Measurements from ENCODE around the gene TMPRSS15.
A peak's percentile ranks its signal among the peaks of the same experiment; 100 is the strongest.

TMPRSS15 gene

GRCh38 chr21:18269856-18270255, 133.7 kb downstream of the TMPRSS15 start:
- no peak overlapping the region for H3K4me3 ChIP-seq (ENCODE audit: severe bottlenecking)
- no peak overlapping the region for H3K27ac ChIP-seq (ENCODE audit: poor library complexity, severe bottlenecking)
- no peaks in the 10 kb centered on the region for H3K9me3 ChIP-seq (ENCODE audit: severe bottlenecking)
- TF ChIP-seq, protein P1, sequence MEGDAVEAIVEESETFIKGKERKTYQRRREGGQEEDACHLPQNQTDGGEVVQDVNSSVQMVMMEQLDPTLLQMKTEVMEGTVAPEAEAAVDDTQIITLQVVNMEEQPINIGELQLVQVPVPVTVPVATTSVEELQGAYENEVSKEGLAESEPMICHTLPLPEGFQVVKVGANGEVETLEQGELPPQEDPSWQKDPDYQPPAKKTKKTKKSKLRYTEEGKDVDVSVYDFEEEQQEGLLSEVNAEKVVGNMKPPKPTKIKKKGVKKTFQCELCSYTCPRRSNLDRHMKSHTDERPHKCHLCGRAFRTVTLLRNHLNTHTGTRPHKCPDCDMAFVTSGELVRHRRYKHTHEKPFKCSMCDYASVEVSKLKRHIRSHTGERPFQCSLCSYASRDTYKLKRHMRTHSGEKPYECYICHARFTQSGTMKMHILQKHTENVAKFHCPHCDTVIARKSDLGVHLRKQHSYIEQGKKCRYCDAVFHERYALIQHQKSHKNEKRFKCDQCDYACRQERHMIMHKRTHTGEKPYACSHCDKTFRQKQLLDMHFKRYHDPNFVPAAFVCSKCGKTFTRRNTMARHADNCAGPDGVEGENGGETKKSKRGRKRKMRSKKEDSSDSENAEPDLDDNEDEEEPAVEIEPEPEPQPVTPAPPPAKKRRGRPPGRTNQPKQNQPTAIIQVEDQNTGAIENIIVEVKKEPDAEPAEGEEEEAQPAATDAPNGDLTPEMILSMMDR (IDR thresholded peaks at IDR 0.05; ENCODE audit: poor library complexity, severe bottlenecking) = no peak
- no peaks in the 10 kb centered on the region for H3K4me1 ChIP-seq (ENCODE audit: insufficient read depth, poor library complexity, severe bottlenecking)
- no peaks in the 10 kb centered on the region for H3K36me3 ChIP-seq (ENCODE audit: low read depth)
- H3K27me3 ChIP-seq (ENCODE audit: insufficient read depth, poor library complexity, severe bottlenecking) = peaks cover 3% of the 10 kb centered on the region
- ATAC-seq (ENCODE audit: low read depth) (no peak), DNase-seq (ENCODE audit: low spot score) (no peak)

- Histone ChIP-seq H3K9me3 (ENCODE audit: severe bottlenecking) (no peaks in the 10 kb centered on the region), H3K27ac (ENCODE audit: poor library complexity, severe bottlenecking) (no peak overlapping the region), H3K4me3 (ENCODE audit: severe bottlenecking) (no peak overlapping the region), H3K4me1 (ENCODE audit: insufficient read depth, poor library complexity, severe bottlenecking) (no peaks in the 10 kb centered on the region), H3K27me3 (ENCODE audit: insufficient read depth, poor library complexity, severe bottlenecking) (peaks cover 2% of the 10 kb centered on the region), H3K36me3 (ENCODE audit: low read depth) (no peaks in the 10 kb centered on the region)
- TF ChIP-seq, protein P1 (IDR thresholded peaks at IDR 0.05; ENCODE audit: poor library complexity, severe bottlenecking) = no peak
- DNase-seq (ENCODE audit: low spot score) = no peak
- no peak for ATAC-seq (ENCODE audit: low read depth)
Observed at GRCh38 chr21:18268906-18269305, 134.7 kb downstream of the TMPRSS15 start.

GRCh38 chr21:18267496-18267895, 136.1 kb downstream of the TMPRSS15 start:
- no peaks in the 10 kb centered on the region for H3K4me1 ChIP-seq (ENCODE audit: insufficient read depth, poor library complexity, severe bottlenecking)

DNA sequence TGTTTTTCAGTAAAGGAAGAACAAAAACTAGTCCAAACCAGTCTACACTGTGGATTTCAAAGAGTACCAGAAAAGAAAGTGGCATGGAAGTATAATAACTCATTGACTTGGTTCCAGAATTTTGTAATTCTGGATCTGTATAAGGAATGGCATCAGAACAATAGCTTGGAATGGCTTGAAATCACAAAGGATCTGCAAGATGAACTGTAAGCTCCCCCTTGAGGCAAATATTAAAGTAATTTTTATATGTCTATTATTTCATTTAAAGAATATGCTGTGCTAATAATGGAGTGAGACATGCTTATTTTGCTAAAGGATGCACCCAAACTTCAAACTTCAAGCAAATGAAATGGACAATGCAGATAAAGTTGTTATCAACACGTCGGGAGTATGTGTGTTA, 137.6 kb downstream of the TMPRSS15 start:
- H3K36me3 ChIP-seq (ENCODE audit: low read depth) = no peaks in the 10 kb centered on the region
- DNase-seq (ENCODE audit: low spot score) (no peak), ATAC-seq (ENCODE audit: low read depth) (no peak)
- TF ChIP-seq, protein P1 (IDR thresholded peaks at IDR 0.05; ENCODE audit: poor library complexity, severe bottlenecking) = peak; percentile 24
- H3K4me1 ChIP-seq (ENCODE audit: insufficient read depth, poor library complexity, severe bottlenecking) = no peaks in the 10 kb centered on the region
- no peak overlapping the region for H3K27ac ChIP-seq (ENCODE audit: poor library complexity, severe bottlenecking)
- no peaks in the 10 kb centered on the region for H3K27me3 ChIP-seq (ENCODE audit: insufficient read depth, poor library complexity, severe bottlenecking)
- no peaks in the 10 kb centered on the region for H3K9me3 ChIP-seq (ENCODE audit: severe bottlenecking)
- no peak overlapping the region for H3K4me3 ChIP-seq (ENCODE audit: severe bottlenecking)

More at GRCh38 chr21:18267496-18267895, 136.1 kb downstream of the TMPRSS15 start:
- Histone ChIP-seq H3K4me3 (ENCODE audit: severe bottlenecking) (no peak overlapping the region), H3K36me3 (ENCODE audit: low read depth) (no peaks in the 10 kb centered on the region), H3K27ac (ENCODE audit: poor library complexity, severe bottlenecking) (no peak overlapping the region), H3K9me3 (ENCODE audit: severe bottlenecking) (no peaks in the 10 kb centered on the region), H3K27me3 (ENCODE audit: insufficient read depth, poor library complexity, severe bottlenecking) (no peaks in the 10 kb centered on the region)
- TF ChIP-seq, protein P1 (IDR thresholded peaks at IDR 0.05; ENCODE audit: poor library complexity, severe bottlenecking) = no peak
- DNase-seq (ENCODE audit: low spot score) = no peak
- ATAC-seq (ENCODE audit: low read depth) = no peak

DNA sequence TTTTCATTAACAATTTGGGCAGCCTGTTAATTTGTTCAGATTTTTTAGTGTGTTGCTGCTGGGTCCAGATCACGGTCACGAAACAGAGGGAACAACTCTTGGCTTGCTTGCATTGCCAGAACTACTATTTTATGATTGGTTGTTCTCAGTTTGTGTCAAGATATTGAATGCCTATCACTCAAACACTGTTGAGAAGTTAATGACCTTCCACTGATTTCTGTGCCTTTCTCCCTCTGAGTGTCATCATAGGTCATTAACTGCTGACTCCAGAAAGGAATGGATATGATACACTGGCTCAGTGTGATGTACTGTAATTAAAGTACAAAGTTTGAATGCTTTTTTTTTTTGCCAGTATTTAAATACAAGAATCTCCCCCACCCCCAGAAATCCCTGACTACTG, 149.8 kb downstream of the TMPRSS15 start:
- Histone ChIP-seq H3K27ac (ENCODE audit: poor library complexity, severe bottlenecking) (no peak overlapping the region), H3K4me1 (ENCODE audit: insufficient read depth, poor library complexity, severe bottlenecking) (no peaks in the 10 kb centered on the region), H3K9me3 (ENCODE audit: severe bottlenecking) (no peaks in the 10 kb centered on the region), H3K36me3 (ENCODE audit: low read depth) (no peaks in the 10 kb centered on the region), H3K4me3 (ENCODE audit: severe bottlenecking) (no peak overlapping the region), H3K27me3 (ENCODE audit: insufficient read depth, poor library complexity, severe bottlenecking) (peaks cover 13% of the 10 kb centered on the region)
- TF ChIP-seq, protein P1 (IDR thresholded peaks at IDR 0.05; ENCODE audit: poor library complexity, severe bottlenecking) = no peak
- ATAC-seq (ENCODE audit: low read depth) (no peak), DNase-seq (ENCODE audit: low spot score) (no peak)
